ENCODE results near the gene FAM163B. TPM values are rescaled to one million over a fixed set of nuclear protein-coding genes. Genes with fewer than 3 reads are reported as not detected.

The FAM163B gene
- total RNA-seq, 1 experiment from 2014 or later = not detected

GRCh38 chr9:133618726-133619125 lies 9.5 kb upstream of the FAM163B start:
- intact Hi-C loops (cut with micrococcal nuclease) = no loop called here
- Mint-ChIP-seq H3K9me3 (ENCODE audit: unreplicated experiment) (no peaks in the 10 kb centered on the region), H3K4me3 (ENCODE audit: unreplicated experiment) (no peak overlapping the region), H3K27me3 (ENCODE audit: insufficient read depth, unreplicated experiment) (peaks cover 90% of the 10 kb centered on the region), H3K36me3 (ENCODE audit: insufficient read depth, unreplicated experiment) (no peaks in the 10 kb centered on the region), H3K27ac (ENCODE audit: low read depth, unreplicated experiment) (no peak overlapping the region), H3K4me1 (ENCODE audit: insufficient read depth, unreplicated experiment) (no peaks in the 10 kb centered on the region)
- TF ChIP-seq, protein P1, sequence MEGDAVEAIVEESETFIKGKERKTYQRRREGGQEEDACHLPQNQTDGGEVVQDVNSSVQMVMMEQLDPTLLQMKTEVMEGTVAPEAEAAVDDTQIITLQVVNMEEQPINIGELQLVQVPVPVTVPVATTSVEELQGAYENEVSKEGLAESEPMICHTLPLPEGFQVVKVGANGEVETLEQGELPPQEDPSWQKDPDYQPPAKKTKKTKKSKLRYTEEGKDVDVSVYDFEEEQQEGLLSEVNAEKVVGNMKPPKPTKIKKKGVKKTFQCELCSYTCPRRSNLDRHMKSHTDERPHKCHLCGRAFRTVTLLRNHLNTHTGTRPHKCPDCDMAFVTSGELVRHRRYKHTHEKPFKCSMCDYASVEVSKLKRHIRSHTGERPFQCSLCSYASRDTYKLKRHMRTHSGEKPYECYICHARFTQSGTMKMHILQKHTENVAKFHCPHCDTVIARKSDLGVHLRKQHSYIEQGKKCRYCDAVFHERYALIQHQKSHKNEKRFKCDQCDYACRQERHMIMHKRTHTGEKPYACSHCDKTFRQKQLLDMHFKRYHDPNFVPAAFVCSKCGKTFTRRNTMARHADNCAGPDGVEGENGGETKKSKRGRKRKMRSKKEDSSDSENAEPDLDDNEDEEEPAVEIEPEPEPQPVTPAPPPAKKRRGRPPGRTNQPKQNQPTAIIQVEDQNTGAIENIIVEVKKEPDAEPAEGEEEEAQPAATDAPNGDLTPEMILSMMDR (IDR thresholded peaks at IDR 0.05; ENCODE audit: unreplicated experiment) = no peak
- POLR2A ChIA-PET = no interaction called here
- CTCF ChIA-PET = no interaction called here
- no peak for DNase-seq (ENCODE audit: unreplicated experiment)
- no TSS peak for BruUV-seq (replicated peaks)

GRCh38 chr9:133616643-133617405 lies 7.6 kb upstream of the FAM163B start:
- ChIA-PET POLR2A (interaction anchor here (1.0 kb wide), 1 partner anchor 133 kb away, joined by 3 read pairs; no protein-coding TSS in a partner anchor), CTCF (interaction anchor here (0.7 kb wide), 1 partner anchor 60 kb away, joined by 3 read pairs; no protein-coding TSS in a partner anchor)
- Mint-ChIP-seq H3K4me3 (ENCODE audit: unreplicated experiment) (no peak overlapping the region), H3K36me3 (ENCODE audit: insufficient read depth, unreplicated experiment) (no peaks in the 10 kb centered on the region), H3K4me1 (ENCODE audit: insufficient read depth, unreplicated experiment) (no peaks in the 10 kb centered on the region), H3K9me3 (ENCODE audit: unreplicated experiment) (no peaks in the 10 kb centered on the region), H3K27me3 (ENCODE audit: insufficient read depth, unreplicated experiment) (peaks cover 90% of the 10 kb centered on the region), H3K27ac (ENCODE audit: low read depth, unreplicated experiment) (no peak overlapping the region)
- DNase-seq (ENCODE audit: unreplicated experiment) = no peak
- intact Hi-C loops (cut with micrococcal nuclease) = no loop called here
- no TSS peak for BruUV-seq (replicated peaks)
- TF ChIP-seq, protein P1 (IDR thresholded peaks at IDR 0.05; ENCODE audit: unreplicated experiment) = no peak

- CTCF ChIA-PET = interaction anchor here (0.7 kb wide), 1 partner anchor 65 kb away, joined by 3 read pairs; no protein-coding TSS in a partner anchor
- DNase-seq (ENCODE audit: unreplicated experiment) = no peak
- intact Hi-C loops (cut with micrococcal nuclease) = no loop called here
- Mint-ChIP-seq H3K4me3 (ENCODE audit: unreplicated experiment) (no peak overlapping the region), H3K9me3 (ENCODE audit: unreplicated experiment) (no peaks in the 10 kb centered on the region), H3K36me3 (ENCODE audit: insufficient read depth, unreplicated experiment) (no peaks in the 10 kb centered on the region), H3K4me1 (ENCODE audit: insufficient read depth, unreplicated experiment) (no peaks in the 10 kb centered on the region), H3K27ac (ENCODE audit: low read depth, unreplicated experiment) (no peak overlapping the region), H3K27me3 (ENCODE audit: insufficient read depth, unreplicated experiment) (peaks cover 90% of the 10 kb centered on the region)
- TF ChIP-seq, protein P1 (IDR thresholded peaks at IDR 0.05; ENCODE audit: unreplicated experiment) = no peak
- BruUV-seq (replicated peaks) = no TSS peak
- POLR2A ChIA-PET = no interaction called here
Observed at GRCh38 chr9:133615606-133616188, 6.5 kb upstream of the FAM163B start.

- CTCF ChIA-PET = interaction anchor here (0.7 kb wide), 1 partner anchor 65 kb away, joined by 3 read pairs; no protein-coding TSS in a partner anchor
- no peaks in the 10 kb centered on the region for H3K4me1 Mint-ChIP-seq (ENCODE audit: insufficient read depth, unreplicated experiment)
- H3K4me3 Mint-ChIP-seq (ENCODE audit: unreplicated experiment) = no peak overlapping the region
- no TSS peak for BruUV-seq (replicated peaks)
- no peaks in the 10 kb centered on the region for H3K9me3 Mint-ChIP-seq (ENCODE audit: unreplicated experiment)
- H3K27ac Mint-ChIP-seq (ENCODE audit: low read depth, unreplicated experiment) = no peak overlapping the region
- H3K27me3 Mint-ChIP-seq (ENCODE audit: insufficient read depth, unreplicated experiment) = peaks cover 90% of the 10 kb centered on the region
- no peak for DNase-seq (ENCODE audit: unreplicated experiment)
- POLR2A ChIA-PET = no interaction called here
- intact Hi-C loops (cut with micrococcal nuclease) = no loop called here
- TF ChIP-seq, protein P1 (IDR thresholded peaks at IDR 0.05; ENCODE audit: unreplicated experiment) = no peak
- H3K36me3 Mint-ChIP-seq (ENCODE audit: insufficient read depth, unreplicated experiment) = no peaks in the 10 kb centered on the region
Observed at GRCh38 chr9:133615186-133615585, 6.0 kb upstream of the FAM163B start.
